Loucy (cell line): ENCODE measurements around the gene CNTN1.

Experiments
- H2AFZ ChIP-seq: fragments of 200-600 bp; sonication (generic); 2 replicates; pipeline ENCODE4 v1.6.0; 2016; ENCODE audit warnings: antibody characterized with exemption, mild to moderate bottlenecking, low read length, moderate library complexity
- H3F3A ChIP-seq: fragments of 200-600 bp; 2 replicates; pipeline ENCODE4 v1.6.0; 2016; ENCODE audit warnings: antibody characterized with exemption, low read depth, mild to moderate bottlenecking
- H3K27me3 ChIP-seq: fragments of 200-600 bp; sonication (generic); 2 replicates; pipeline ENCODE4 v1.6.1; 2014; ENCODE audit warnings: low read length, mild to moderate bottlenecking; ENCODE audit not compliant: insufficient read depth, poor library complexity, severe bottlenecking
- H3K36me3 ChIP-seq: fragments of 200-600 bp; sonication (generic); 2 replicates; pipeline ENCODE4 v1.6.1; 2016; ENCODE audit warnings: low read length; ENCODE audit not compliant: insufficient read depth
- H3K4me1 ChIP-seq: fragments of 200-600 bp; sonication (generic); 2 replicates; pipeline ENCODE4 v1.5.1; 2014; ENCODE audit warnings: low read length, mild to moderate bottlenecking; ENCODE audit not compliant: insufficient read depth, poor library complexity, severe bottlenecking
- H3K4me2 ChIP-seq: fragments of 200-600 bp; sonication (generic); 2 replicates; pipeline ENCODE4 v1.6.0; 2014; ENCODE audit warnings: antibody characterized with exemption, low read length, low read depth, mild to moderate bottlenecking; ENCODE audit not compliant: poor library complexity, severe bottlenecking
- H3K4me3 ChIP-seq: fragments of 200-600 bp; sonication (generic); 2 replicates; pipeline ENCODE4 v1.5.1; 2014; ENCODE audit warnings: low read length, mild to moderate bottlenecking, mixed read lengths; ENCODE audit not compliant: poor library complexity, severe bottlenecking
- H3K79me2 ChIP-seq: fragments of 200-600 bp; sonication (generic); 2 replicates; pipeline ENCODE4 v1.6.1; 2014; ENCODE audit warnings: low read length; ENCODE audit not compliant: insufficient read depth
- H3K9ac ChIP-seq: fragments of 200-600 bp; sonication (generic); 2 replicates; pipeline ENCODE4 v1.6.0; 2014; ENCODE audit warnings: mild to moderate bottlenecking, low read depth, low read length, moderate library complexity; ENCODE audit not compliant: poor library complexity, severe bottlenecking
- H3K9me2 ChIP-seq: fragments of 200-600 bp; sonication (generic); replicated peaks from 2 replicates; pipeline ENCODE4 v1.6.1; 2016; ENCODE audit warnings: low read depth, low read length, mixed read lengths
- H3K9me3 ChIP-seq: fragments of 200-600 bp; sonication (generic); 2 replicates; pipeline ENCODE4 v1.6.1; 2014; ENCODE audit warnings: mild to moderate bottlenecking, antibody characterized with exemption, low read length, low read depth; ENCODE audit not compliant: insufficient read depth
- H4K20me1 ChIP-seq: fragments of 200-600 bp; sonication (generic); 2 replicates; pipeline ENCODE4 v1.6.0; 2014; ENCODE audit warnings: antibody characterized with exemption, low read length, mild to moderate bottlenecking; ENCODE audit not compliant: insufficient read depth, poor library complexity, severe bottlenecking
- EZH2phosphoT487 ChIP-seq: fragments of 200-600 bp; IDR thresholded peaks from 2 replicates; pipeline ENCODE4 v1.6.1; 2018; ENCODE audit warnings: antibody characterized with exemption, mild to moderate bottlenecking, moderate library complexity, borderline replicate concordance
- TF ChIP-seq, protein P1 (sequence below): fragments of 200-600 bp; sonication (generic); conservative IDR thresholded peaks from 2 replicates; pipeline ENCODE4 v1.5.1; 2014; ENCODE audit warnings: mild to moderate bottlenecking, antibody characterized with exemption, low read length

Gene CNTN1

DNA sequence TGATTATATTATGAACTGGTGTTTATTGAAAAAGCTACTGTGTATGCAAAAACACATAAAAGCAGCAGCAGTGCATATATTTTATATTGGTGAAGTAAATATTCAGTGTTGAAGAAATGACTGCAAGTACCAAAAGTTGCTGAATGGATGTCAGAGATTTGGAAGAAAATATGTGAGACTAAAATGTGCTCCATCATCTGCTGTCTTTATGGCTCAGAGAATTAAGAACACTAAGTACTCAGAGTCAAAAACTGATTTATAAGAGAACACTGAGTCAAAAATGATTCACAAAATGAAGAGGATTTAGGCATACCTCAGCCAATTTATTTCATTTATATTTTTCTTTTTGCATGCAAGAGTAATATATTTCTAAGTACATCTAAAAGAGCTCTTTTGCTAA is 409.6 kb downstream of the CNTN1 start:
- Histone ChIP-seq H3K9ac (no peak overlapping the region), H3F3A (no peaks in the 10 kb centered on the region), H3K9me3 (no peaks in the 10 kb centered on the region), H3K79me2 (no peaks in the 10 kb centered on the region), H3K27me3 (no peaks in the 10 kb centered on the region), H4K20me1 (no peaks in the 10 kb centered on the region), H3K4me1 (no peaks in the 10 kb centered on the region), H3K4me2 (no peak overlapping the region), H2AFZ (no peak overlapping the region), H3K4me3 (no peak overlapping the region), H3K9me2 (no peaks in the 10 kb centered on the region), H3K36me3 (no peaks in the 10 kb centered on the region)
- no peak for TF ChIP-seq EZH2phosphoT487
- TF ChIP-seq, protein P1, sequence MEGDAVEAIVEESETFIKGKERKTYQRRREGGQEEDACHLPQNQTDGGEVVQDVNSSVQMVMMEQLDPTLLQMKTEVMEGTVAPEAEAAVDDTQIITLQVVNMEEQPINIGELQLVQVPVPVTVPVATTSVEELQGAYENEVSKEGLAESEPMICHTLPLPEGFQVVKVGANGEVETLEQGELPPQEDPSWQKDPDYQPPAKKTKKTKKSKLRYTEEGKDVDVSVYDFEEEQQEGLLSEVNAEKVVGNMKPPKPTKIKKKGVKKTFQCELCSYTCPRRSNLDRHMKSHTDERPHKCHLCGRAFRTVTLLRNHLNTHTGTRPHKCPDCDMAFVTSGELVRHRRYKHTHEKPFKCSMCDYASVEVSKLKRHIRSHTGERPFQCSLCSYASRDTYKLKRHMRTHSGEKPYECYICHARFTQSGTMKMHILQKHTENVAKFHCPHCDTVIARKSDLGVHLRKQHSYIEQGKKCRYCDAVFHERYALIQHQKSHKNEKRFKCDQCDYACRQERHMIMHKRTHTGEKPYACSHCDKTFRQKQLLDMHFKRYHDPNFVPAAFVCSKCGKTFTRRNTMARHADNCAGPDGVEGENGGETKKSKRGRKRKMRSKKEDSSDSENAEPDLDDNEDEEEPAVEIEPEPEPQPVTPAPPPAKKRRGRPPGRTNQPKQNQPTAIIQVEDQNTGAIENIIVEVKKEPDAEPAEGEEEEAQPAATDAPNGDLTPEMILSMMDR, result no peak

DNA sequence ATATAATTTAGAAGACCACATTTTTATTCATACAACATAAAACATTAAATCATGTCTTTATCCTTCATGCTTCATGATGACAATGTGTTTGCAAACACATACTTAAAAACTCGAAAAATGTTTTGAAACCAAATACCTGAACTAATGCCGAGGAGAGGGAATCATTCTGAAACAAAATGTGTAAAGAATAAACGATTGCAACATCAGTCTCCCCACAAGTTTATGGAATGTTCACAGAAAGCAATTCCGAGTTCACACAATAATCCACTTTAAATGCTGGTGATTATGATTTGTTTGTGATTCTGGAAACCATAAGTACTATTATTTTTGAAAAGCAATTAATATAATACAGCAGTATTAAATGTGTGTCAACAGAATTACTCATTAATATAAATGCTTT is 411.4 kb downstream of the CNTN1 start:
- Histone ChIP-seq H3K36me3 (no peaks in the 10 kb centered on the region), H3K4me2 (no peak overlapping the region), H3K79me2 (no peaks in the 10 kb centered on the region), H3K4me3 (no peak overlapping the region), H3K4me1 (no peaks in the 10 kb centered on the region), H4K20me1 (no peaks in the 10 kb centered on the region), H3F3A (no peaks in the 10 kb centered on the region), H3K9ac (no peak overlapping the region), H3K9me3 (no peaks in the 10 kb centered on the region), H3K27me3 (no peaks in the 10 kb centered on the region), H2AFZ (no peak overlapping the region), H3K9me2 (no peaks in the 10 kb centered on the region)
- no peak for TF ChIP-seq EZH2phosphoT487
- TF ChIP-seq, protein P1, result no peak

DNA sequence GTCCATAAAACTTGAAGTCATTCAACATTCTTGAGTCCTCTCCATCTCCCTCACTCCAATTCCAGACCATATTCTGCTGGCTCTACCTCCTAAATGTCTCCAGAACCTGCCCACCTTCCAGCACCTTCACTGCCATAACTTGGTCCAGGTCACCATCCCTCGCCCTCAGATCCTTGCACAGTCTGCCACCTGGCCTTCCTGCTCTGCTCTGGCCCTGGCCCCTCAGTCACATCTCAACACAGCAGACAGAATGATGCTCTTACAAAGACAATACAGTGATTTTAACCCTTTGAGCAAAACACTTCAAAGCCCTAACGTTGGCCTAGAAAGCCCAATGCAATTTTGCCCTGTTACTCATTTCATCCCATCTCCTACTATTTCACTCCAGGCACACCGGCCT is 414.1 kb downstream of the CNTN1 start:
- no peak overlapping the region for H2AFZ ChIP-seq
- no peaks in the 10 kb centered on the region for H3K27me3 ChIP-seq

More for the DNA sequence above, 414.1 kb downstream of the CNTN1 start:
- no peaks in the 10 kb centered on the region for H3K4me1 ChIP-seq
- no peaks in the 10 kb centered on the region for H3K9me2 ChIP-seq
- H3F3A ChIP-seq, result no peaks in the 10 kb centered on the region
- no peaks in the 10 kb centered on the region for H3K79me2 ChIP-seq
- H3K4me2 ChIP-seq, result no peak overlapping the region
- TF ChIP-seq, protein P1, result no peak
- TF ChIP-seq EZH2phosphoT487, result no peak
- H3K36me3 ChIP-seq, result no peaks in the 10 kb centered on the region
- H3K9ac ChIP-seq, result no peak overlapping the region
- no peaks in the 10 kb centered on the region for H4K20me1 ChIP-seq
- H3K4me3 ChIP-seq, result no peak overlapping the region
- no peaks in the 10 kb centered on the region for H3K9me3 ChIP-seq
